GM20000 (cell line): ENCODE results near the gene DYNLRB1.

Experiments used
- DNase-seq: peaks from one replicate; pipeline ENCODE4 v3.0.0; 2012; ENCODE audit warnings: low spot score
- CTCF ChIP-seq: IDR thresholded peaks from 2 replicates; pipeline ENCODE4 v1.5.1; 2012; ENCODE audit warnings: mild to moderate bottlenecking, control low read depth; ENCODE audit errors: extremely low read depth, missing control alignments

Gene DYNLRB1

GRCh38 chr20:34573541-34574300, 57.5 kb downstream of the DYNLRB1 start:
- no peak for DNase-seq
- TF ChIP-seq CTCF = no peak

GRCh38 chr20:34574426-34574825, 58.2 kb downstream of the DYNLRB1 start:
- no peak for DNase-seq
- no peak for TF ChIP-seq CTCF

- TF ChIP-seq CTCF = no peak
- no peak for DNase-seq
These were observed 58.6 kb downstream of the DYNLRB1 start for GRCh38 chr20:34574861-34575260.

GRCh38 chr20:34575271-34575670, 59.0 kb downstream of the DYNLRB1 start:
- no peak for DNase-seq
- TF ChIP-seq CTCF = no peak

GRCh38 chr20:34575756-34576155, 59.5 kb downstream of the DYNLRB1 start:
- DNase-seq = no peak
- no peak for TF ChIP-seq CTCF

- DNase-seq = no peak
- TF ChIP-seq CTCF = no peak
These were observed 60.8 kb downstream of the DYNLRB1 start for GRCh38 chr20:34577061-34577460.

GRCh38 chr20:34578025-34578424, 61.8 kb downstream of the DYNLRB1 start:
- no peak for DNase-seq
- no peak for TF ChIP-seq CTCF
